GM19468 (cell line): ENCODE data around the gene KIF17.

ENCODE experiments used
- ATAC-seq: cut with Tn5 transposase; IDR thresholded peaks from one replicate; pipeline ENCODE4 v1.9.1; 2021; ENCODE audit warnings: mild to moderate bottlenecking, moderate library complexity, moderate number of reproducible peaks; ENCODE audit not compliant: unreplicated experiment; ENCODE audit errors: extremely low read depth

The KIF17 gene

GRCh38 chr1:20717452-20718342 is at the start of gene KIF17:
Gene KIF17 (minus strand): TSS chr1:20718007. CDS start chr1:20717706, 301 bp downstream.
- no peak for ATAC-seq

GRCh38 chr1:20767271-20767670 is 49.5 kb upstream of the KIF17 start:
- ATAC-seq: no peak

DNA sequence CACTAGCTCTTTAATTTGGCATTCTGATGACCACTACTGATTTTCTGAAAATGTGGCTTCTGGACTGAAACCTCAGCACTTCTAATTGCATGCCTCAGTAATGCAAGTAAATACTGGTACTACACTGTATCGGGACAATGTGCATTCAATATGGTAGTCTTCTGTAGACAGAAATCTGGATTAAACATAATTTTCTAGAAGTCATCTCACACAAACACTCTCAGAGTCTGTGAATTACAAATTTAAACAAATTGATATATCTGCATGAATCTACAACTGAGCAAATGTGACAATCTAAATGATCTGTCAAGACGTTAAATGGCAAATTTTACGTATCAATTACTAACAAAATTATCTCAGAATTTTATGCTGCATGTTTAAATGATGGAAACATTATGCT is 45.6 kb upstream of the KIF17 start:
- no peak for ATAC-seq

DNA sequence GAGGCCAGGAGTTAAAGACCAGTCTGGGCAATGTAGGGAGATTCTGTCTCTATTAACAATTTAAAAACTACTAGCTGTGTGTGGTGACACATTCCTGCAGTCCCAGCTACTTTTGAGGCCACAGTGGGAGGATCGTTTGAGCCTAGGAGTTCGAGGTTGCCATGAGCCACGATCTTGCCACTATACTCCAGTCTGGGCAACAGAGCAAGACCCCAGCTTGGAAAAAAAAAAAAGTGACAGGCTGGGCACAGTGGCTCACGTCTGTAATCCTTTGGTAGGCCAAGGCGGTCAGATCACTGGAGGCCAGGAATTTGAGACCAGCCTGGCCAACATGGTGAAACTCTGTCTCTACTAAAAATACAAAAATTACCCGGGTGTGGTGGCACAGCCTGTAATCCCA is 42.5 kb upstream of the KIF17 start:
- no peak for ATAC-seq

DNA sequence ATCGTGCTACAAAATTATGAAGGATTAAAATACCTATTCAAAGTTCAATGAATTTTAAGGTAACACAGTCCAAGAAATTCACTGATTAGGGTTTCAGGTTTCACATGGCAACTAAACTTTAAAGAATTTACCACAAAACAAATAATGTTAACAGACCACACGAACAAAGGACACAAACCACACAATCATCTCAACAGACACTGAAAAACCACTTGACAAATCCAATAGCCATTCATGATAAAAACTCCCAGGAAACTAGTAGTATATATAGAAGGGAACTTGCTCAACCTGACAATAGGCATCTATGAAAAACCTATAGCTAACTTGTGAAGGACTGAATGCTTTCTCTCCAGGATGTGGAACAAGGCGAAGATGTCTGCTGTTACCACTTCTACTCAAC is 35.8 kb upstream of the KIF17 start:
- ATAC-seq: no peak

- no peak for ATAC-seq
These were observed 33.7 kb upstream of the KIF17 start for GRCh38 chr1:20751462-20751990.

- ATAC-seq: no peak
These were observed 24.9 kb upstream of the KIF17 start for GRCh38 chr1:20742671-20743070.

DNA sequence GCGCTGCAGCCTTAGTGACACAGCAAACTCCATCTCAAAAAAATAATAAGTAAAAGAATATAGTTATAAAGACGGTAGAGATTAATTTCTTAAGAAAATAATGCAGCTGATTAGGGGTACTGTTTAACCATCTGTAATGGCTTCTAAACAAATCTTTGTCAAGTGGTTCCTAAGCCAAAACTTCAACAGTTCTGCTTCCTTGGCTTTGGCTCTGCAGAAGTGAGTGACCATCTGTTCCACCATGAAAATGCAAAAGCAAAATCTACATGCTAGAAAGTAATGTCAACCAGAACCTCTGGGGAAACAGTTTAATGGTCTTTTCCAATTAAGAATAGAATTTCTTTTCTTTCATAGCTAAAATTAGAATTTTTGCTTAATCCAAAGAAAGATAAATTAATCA is 23.0 kb upstream of the KIF17 start:
- no peak for ATAC-seq

DNA sequence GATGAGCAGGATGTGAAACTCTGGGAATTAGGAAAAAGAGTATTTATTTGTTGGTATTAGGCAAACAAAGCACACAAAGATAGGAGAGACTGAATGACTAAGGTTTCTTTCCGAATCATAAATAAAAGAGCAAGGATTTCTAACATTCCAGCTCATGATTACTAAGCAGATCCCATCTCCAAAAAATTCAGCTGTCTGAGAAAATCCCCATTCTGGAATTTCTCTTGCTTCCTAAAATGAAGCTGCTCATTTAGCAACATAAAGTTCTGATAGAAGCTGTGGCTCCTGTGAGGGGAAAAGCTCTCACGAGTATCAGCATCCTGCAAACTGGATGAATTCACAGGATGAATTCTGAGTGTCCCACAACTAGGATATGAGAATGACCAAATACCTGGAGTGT is 21.4 kb upstream of the KIF17 start:
- no peak for ATAC-seq

DNA sequence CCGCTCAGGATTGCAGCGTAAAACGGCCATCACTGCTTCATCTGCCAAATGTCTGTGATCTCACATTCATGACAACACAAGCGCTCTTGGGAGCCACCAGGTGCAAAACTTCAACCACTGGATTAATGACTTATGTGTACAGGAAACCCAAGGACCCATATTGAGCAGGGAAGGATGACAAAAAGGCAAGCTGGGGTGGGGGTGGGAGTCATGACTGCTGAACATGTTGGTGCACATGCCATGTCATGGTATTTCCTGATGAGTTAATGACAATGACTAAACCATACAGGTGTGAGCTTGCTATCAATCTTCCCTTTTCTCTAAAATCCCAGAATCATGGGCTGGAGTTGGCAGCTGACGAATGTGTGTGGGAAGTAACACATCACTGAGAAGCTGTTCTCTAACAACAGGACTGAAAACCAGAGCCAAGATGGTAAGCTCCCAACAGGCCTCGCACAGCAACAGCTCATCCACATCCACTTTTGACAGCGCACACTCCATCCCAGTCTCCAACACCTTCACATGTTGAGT is 17.8 kb upstream of the KIF17 start:
- no peak for ATAC-seq

DNA sequence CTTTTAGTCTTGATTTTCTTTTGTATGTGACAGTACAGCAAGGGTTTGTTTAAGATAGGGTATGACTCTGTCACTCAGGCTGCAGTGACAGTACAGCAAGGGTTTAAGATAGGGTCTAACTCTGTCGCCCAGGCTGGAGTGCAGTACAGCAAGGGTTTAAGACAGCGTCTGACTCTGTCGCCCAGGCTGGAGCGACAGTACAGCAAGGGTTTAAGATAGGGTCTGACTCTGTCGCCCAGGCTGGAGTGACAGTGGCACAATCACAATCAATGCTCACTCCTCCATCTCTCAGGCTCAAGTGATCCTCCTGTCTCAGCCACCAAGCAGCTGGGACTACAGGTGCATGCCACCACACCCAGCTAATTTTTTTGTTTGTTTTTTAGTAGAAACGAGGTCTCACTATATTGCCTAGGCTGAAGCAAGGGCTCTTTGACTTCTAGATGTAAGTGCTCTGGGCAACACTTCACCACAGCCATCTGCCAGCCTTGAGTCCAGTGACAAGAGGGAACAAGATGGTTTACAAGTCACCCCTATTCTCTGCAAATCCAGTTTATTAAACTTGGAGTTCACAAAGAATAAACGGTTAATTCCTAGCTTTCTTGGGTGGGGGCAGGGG is 15.7 kb upstream of the KIF17 start:
- no peak for ATAC-seq

GRCh38 chr1:20732588-20733359 is 15.0 kb upstream of the KIF17 start, which contains the start of gene SH2D5:
Gene SH2D5 (minus strand): TSS chr1:20732703. CDS start chr1:20728044, 4,659 bp downstream.
- peak; percentile 49 for ATAC-seq

DNA sequence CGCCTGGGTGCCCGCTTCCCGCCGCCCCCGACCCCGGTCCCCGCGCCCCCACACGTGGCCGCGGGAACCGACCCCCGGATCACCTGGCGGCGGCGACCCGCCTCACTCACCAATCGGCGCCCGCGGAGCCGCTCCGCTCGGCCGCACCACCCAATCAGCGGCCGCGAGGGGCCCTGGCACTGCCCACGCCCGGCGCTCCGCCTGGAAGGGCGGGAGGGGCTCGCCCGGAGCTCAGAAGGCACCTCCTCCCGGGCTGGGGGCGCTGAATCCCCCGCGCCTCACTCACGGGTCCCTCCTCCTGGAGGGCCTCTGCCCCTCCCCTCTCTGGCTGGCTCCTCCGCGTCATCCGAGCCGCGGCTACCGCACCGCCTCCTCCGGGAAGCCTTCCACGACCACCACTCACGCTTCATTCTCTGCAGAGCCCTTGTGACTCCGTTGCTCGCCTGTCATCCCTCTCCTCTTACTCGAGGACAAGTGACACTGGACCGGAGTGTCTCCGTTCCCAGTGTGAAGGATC is 14.3 kb upstream of the KIF17 start:
- peak; percentile 48 for ATAC-seq

DNA sequence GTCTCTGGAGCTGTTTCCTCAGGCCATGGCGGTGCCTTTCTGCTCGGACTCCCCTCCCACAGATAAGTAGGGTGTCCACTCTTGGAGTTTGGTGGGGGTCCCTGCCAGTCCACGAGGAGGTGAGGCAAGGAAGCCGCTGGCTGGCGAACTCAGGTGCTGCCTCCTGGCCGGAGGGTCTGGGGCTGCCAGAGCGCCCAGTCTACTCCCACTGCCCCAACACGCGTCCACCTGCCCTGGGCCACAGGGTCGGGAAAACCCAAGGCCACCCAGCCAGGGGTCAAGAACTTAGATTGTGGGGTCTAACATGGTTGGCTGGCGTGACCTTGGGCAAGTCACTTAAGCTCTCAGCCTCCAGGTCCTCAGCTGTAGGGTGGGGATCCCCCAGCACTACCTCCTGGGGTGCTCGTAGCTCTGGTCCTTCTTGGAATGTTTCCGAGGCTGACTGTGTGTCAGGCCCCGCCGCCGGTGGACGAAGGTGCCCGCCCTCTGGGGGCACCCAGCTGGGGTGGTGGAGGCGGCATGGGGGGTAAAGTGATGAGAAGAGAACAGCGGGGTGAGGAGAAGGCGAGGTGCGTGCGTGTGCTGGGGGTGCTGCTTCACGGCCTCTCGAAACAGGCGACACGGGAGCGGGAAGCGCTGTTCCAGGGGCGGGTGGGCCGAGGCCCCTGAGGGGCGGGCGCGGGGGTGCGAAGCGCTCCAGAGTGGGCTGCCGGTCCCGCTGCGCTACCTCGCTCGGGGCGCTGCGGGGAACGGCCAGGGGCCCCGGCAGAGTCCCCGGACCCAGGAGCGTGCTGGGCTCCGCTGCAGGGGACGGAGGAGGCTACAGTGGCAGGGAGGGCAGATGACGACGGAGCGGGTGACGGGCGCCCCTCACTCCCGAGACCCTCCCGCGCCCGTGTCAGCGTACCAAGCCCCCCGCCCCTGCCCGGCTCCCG is 13.5 kb upstream of the KIF17 start:
- ATAC-seq: no peak

DNA sequence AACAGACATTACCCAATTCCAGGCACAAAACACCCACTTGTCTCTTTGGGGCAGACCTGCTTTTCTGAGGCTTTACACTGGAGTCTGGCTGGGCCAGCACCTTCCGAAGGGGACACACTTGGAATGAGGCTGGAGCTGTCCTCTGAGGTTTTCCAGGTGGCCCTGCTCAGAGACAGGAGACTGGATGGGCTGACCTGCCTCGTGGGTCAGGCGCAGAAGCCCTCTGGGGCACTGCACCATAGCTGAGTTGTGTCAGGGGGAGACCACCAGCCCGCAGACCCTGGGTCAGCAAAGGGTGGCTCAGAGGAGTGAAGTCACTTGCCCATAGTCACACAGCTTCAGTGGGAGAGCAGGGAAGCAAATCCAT is 12.9 kb upstream of the KIF17 start:
- no peak for ATAC-seq

DNA sequence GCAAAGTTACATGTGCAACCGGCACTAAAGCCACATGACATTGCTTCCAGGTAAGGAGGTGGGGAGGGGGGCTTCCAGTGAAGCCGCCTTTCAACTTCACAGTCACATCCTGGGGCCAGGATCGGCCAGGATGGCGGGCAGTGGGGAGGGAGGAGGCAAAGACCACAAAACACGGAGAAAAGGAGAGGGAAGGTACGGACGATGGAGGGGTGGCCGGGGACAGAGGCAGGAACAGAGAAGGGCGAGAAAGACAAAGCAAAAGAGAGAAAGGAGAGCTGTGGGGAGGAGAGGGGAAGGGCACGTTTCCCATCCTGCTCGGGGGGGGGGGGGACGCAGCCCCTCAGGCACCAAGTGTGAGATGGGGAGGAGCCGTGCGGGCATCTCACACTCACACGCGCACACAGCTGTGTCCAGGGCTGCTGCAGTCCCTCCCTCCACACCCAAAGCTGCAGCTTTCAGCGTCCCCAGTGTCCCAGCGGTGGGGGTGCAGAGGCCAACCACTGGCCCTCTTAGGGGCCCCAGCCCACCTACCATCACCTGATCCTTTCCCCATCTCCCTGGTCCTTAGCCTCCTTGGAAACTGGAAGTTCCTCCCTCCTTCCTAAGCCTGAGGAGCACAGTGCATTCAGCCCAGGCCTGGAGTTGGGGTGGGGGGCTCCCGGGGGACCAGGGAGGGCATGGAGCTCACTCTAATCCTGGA is 12.3 kb upstream of the KIF17 start:
- no peak for ATAC-seq

- ATAC-seq: no peak
These were observed 11.5 kb upstream of the KIF17 start for GRCh38 chr1:20729155-20729931.
